GM12872 (cell line): Measurements from ENCODE around the gene MLNR.

Experiments
- TF ChIP-seq, protein P1 (sequence below): IDR thresholded peaks from 3 replicates; pipeline ENCODE4 v1.5.1; 2011; ENCODE audit warnings: low read depth, mild to moderate bottlenecking, low read length, moderate library complexity; ENCODE audit not compliant: insufficient read depth

Gene MLNR

DNA sequence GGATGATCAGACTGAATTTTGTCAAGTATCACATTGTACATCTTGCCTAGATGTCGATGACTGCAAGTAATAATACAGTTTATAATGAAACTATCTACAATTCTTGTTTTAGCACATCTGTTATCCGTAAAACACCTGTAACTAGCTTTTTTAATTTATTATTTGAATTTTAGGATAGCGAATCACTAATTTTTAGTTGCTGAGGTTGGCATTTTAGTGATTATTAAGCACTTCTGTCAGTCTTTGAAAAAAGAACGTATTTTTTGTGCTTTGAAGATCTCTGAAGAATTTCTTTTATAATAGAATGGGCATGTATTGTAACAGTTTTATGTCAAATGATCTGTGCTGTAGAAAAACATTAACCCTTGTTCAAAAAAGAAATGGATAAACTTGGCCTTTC is 11.5 kb upstream of the MLNR start:
- TF ChIP-seq, protein P1, sequence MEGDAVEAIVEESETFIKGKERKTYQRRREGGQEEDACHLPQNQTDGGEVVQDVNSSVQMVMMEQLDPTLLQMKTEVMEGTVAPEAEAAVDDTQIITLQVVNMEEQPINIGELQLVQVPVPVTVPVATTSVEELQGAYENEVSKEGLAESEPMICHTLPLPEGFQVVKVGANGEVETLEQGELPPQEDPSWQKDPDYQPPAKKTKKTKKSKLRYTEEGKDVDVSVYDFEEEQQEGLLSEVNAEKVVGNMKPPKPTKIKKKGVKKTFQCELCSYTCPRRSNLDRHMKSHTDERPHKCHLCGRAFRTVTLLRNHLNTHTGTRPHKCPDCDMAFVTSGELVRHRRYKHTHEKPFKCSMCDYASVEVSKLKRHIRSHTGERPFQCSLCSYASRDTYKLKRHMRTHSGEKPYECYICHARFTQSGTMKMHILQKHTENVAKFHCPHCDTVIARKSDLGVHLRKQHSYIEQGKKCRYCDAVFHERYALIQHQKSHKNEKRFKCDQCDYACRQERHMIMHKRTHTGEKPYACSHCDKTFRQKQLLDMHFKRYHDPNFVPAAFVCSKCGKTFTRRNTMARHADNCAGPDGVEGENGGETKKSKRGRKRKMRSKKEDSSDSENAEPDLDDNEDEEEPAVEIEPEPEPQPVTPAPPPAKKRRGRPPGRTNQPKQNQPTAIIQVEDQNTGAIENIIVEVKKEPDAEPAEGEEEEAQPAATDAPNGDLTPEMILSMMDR = no peak

DNA sequence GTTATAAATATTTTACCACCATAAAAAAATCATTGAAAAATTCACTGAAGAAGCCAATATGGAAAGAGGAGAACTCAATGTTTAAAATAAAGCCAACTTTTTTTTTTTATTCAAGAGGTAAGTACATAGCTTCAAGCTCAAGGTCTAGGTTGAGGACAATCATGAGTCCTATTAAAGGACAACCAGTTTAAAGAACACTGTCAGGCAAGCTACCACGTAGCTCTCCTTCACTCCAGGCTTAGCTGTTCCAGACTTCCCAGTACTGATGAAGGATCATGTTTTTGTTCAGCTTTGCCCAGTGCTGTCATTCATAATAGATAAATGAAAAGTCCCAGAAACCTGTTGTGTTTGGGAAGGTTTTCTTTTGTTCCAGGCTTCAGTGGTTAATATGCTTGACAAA is 10.0 kb upstream of the MLNR start:
- TF ChIP-seq, protein P1 = no peak

DNA sequence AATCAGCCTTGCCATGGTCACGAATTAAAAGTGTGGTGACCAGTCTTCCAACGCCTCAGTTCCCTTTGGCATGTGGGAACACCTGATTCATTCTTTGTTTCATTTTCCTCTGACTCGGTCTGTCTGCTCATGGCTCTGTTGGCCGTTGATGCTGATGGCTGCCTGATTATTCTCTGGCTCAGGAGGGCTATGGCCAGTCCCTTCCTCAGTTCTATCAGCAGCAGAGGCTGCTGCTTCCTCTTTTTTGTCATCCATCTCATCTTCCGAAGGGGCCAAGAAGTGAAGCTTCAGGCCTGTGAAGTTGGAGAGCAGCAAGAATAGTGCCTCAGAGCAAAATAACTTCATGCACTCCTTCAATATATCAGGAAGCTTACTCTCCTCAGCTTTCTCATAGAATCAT is 9.5 kb upstream of the MLNR start:
- TF ChIP-seq, protein P1 = no peak

DNA sequence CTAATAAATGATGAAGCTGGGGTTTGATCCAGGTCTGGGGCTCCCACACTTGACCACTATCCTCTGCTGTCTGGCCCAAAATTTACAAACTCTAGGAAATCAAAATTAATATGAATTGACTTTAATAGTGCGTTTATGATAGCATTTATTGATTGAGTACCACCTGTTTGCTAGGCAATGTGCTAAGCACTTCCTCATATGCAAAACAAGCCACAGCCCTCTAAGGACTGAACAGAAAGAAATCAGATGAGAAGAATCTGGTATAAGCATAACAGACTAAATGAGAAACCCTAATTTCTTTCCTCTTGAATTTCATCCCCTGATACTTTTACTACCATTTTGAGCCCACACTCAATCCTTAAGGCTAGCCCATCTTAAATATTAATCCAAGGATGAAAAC is 6.6 kb upstream of the MLNR start:
- TF ChIP-seq, protein P1 = no peak

DNA sequence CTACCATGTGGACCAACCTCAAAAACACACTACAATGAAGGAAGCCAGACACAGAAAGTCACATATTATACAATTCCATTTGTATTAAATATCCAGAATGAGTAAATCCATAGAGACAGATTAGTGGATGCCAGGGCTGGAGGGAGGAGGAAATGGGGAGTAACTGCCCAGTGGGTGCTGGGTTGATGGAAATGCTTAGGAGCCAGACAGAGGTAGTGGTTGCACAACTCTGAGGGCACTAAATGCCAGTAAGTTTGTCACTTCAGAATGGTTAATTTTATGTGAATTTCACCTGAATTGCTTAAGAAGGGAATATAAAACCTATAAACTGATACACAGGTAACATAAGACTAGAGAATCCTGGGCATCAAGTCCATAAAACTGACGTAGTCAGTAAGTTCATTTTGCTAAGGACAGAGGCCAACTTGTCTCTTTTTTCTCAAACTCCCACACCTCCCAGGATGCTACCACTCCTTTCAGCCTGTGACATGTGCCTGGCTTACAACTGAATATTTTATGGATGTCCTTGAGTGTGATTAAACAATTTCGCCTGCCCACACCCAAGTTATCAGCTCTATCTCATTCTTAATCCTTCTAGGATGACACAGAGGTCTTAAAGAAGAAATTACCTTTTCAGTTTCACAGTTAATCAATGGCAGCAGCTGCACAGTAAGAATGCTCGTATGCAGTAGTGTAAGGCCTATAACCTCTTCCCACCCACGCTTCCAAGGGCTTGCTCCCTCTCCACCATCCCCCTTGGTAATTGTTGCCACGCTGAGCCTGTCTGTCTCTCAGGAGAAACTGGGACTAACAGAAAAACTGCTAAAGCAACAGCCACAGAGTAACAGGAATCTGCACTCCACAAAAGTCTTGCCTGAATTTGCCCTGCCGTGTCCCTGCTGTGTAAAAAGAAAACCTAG is 5.9 kb upstream of the MLNR start:
- TF ChIP-seq, protein P1 = no peak

DNA sequence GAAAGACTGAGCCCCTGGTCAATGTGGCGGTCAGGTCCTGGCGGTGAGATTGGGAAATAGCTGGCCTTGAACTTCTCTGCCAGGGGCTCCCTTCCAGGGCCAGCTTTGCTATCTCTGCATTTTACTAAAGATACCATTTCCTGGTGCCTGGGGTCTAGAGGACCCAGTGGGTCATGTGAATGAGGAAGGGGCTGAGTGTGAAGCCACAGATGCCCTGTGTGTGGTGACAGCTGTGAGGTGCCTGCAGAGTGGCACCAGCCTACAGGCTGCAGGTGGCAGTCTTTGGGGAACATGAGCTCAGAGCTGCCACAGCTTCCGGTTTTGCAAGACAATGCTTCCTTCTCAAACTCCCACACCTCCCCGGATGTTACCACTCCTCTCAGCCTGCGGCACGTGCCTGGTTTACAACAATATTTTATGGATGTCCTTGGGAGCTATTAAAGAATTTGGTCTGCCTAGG is 5.2 kb upstream of the MLNR start:
- TF ChIP-seq, protein P1 = peak; percentile 42; the same call in 1 of the 3 replicates

DNA sequence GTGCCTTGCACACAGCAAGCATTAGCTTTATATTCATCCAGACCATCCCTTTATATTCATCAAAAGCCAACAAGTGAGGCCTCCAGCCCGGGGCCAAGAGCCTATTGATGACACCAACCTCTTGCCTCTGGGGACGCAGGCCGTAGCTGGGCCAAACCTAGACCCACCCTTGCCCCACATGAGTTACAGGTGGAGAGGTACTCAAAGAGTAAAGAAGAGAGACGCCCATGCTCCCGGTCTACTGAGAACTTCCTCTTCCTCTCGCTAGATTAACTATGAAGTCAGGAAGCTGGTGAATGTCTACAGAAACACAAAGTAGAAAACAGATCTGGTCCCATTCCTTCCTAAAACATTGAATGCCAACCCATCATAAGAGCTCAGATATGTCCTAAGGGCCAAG is 3.8 kb upstream of the MLNR start:
- TF ChIP-seq, protein P1 = no peak
